GM12892 (cell line): ENCODE results near the gene RGS7.

Source experiments
- DNase-seq: peaks from one replicate; pipeline ENCODE4 v3.0.0; 2011; ENCODE audit not compliant: insufficient read length
- FAIRE-seq: peaks from 2 replicates; lab custom pipeline; 2011; peaks lifted over from hg19 to GRCh38; lab: Jason Lieb, UNC
- POLR2A ChIP-seq: IDR thresholded peaks from 2 replicates; pipeline ENCODE4 v1.6.1; 2011; ENCODE audit warnings: low read depth, low read length, control low read depth
- POLR2AphosphoS5 ChIP-seq: IDR thresholded peaks from 2 replicates; pipeline ENCODE4 v1.6.1; 2011; ENCODE audit warnings: low read depth, low read length, control low read depth
- TAF1 ChIP-seq: IDR thresholded peaks from 2 replicates; pipeline ENCODE4 v1.6.1; 2011; ENCODE audit warnings: low read depth, mild to moderate bottlenecking, control low read depth, low read length, borderline replicate concordance

RGS7 gene

GRCh38 chr1:241079459-241079858 is 277.5 kb downstream of the RGS7 start:
- DNase-seq (no peak), FAIRE-seq (no peak)
- TF ChIP-seq POLR2AphosphoS5, result no peak
- TF ChIP-seq TAF1, result no peak
- no peak for TF ChIP-seq POLR2A

GRCh38 chr1:241079047-241079446 is 278.0 kb downstream of the RGS7 start:
- DNase-seq (no peak), FAIRE-seq (no peak)
- TF ChIP-seq POLR2A (no peak), POLR2AphosphoS5 (no peak), TAF1 (no peak)

GRCh38 chr1:241077386-241078147 is 279.4 kb downstream of the RGS7 start:
- no peak for FAIRE-seq
- TF ChIP-seq POLR2AphosphoS5 (no peak), TAF1 (no peak), POLR2A (no peak)
- DNase-seq, result no peak

- DNase-seq (no peak), FAIRE-seq (no peak)
- TF ChIP-seq POLR2A, result no peak
- no peak for TF ChIP-seq TAF1
- no peak for TF ChIP-seq POLR2AphosphoS5
Observed at GRCh38 chr1:241074507-241074906, 282.5 kb downstream of the RGS7 start.

GRCh38 chr1:241068359-241068758 is 288.6 kb downstream of the RGS7 start:
- DNase-seq (no peak), FAIRE-seq (no peak)
- TF ChIP-seq POLR2AphosphoS5 (no peak), TAF1 (no peak), POLR2A (no peak)

GRCh38 chr1:241063276-241063675 is 293.7 kb downstream of the RGS7 start:
- TF ChIP-seq POLR2AphosphoS5 (no peak), POLR2A (no peak), TAF1 (no peak)
- no peak for FAIRE-seq

GRCh38 chr1:241061062-241061461 is 295.9 kb downstream of the RGS7 start:
- DNase-seq (no peak), FAIRE-seq (no peak)
- no peak for TF ChIP-seq POLR2AphosphoS5
- no peak for TF ChIP-seq POLR2A
- no peak for TF ChIP-seq TAF1

More at GRCh38 chr1:241063276-241063675, 293.7 kb downstream of the RGS7 start:
- DNase-seq, result no peak

- FAIRE-seq (no peak), DNase-seq (no peak)
- TF ChIP-seq POLR2AphosphoS5 (no peak), TAF1 (no peak), POLR2A (no peak)
Observed at GRCh38 chr1:241048622-241049021, 308.4 kb downstream of the RGS7 start.

GRCh38 chr1:241045659-241046058 is 311.3 kb downstream of the RGS7 start:
- no peak for DNase-seq
- TF ChIP-seq POLR2AphosphoS5 (no peak), TAF1 (no peak), POLR2A (no peak)
- no peak for FAIRE-seq

- no peak for DNase-seq
- no peak for FAIRE-seq
- TF ChIP-seq TAF1, result no peak
- TF ChIP-seq POLR2A, result no peak
- TF ChIP-seq POLR2AphosphoS5, result no peak
Observed at GRCh38 chr1:241034203-241034936, 322.6 kb downstream of the RGS7 start.

- DNase-seq (no peak), FAIRE-seq (no peak)
- TF ChIP-seq POLR2AphosphoS5, result no peak
- no peak for TF ChIP-seq POLR2A
- no peak for TF ChIP-seq TAF1
Observed at GRCh38 chr1:241024834-241025233, 332.2 kb downstream of the RGS7 start.
